NCI-H2171 (cell line): ENCODE data around the gene LACRT.
"Not testable (repeated sequence)": the region's sequence is repeated elsewhere in the genome, so short reads cannot be mapped to it uniquely, and the experiment has no call there.

ENCODE experiments used
- DNase-seq: peaks from one replicate; lab custom pipeline; 2025; lab: John Stamatoyannopoulos, UW

Gene LACRT

GRCh38 chr12:54639112-54639511 lies 4.4 kb upstream of the LACRT start:
- not testable (repeated sequence) for DNase-seq

- no peak for DNase-seq
Observed at GRCh38 chr12:54631988-54632728, 2.5 kb downstream of the LACRT start.

GRCh38 chr12:54631551-54631950 lies 3.1 kb downstream of the LACRT start:
- no peak for DNase-seq

GRCh38 chr12:54629925-54630324 lies 4.8 kb downstream of the LACRT start:
- no peak for DNase-seq

- no peak for DNase-seq
Observed at GRCh38 chr12:54628186-54628846, 6.4 kb downstream of the LACRT start.

GRCh38 chr12:54627304-54627703 lies 7.4 kb downstream of the LACRT start:
- DNase-seq = no peak

- no peak for DNase-seq
Observed at GRCh38 chr12:54625598-54625997, 9.1 kb downstream of the LACRT start.

GRCh38 chr12:54624315-54625279 lies 10.1 kb downstream of the LACRT start:
- DNase-seq = no peak

- DNase-seq = no peak
Observed at GRCh38 chr12:54622463-54623183, 12.1 kb downstream of the LACRT start.

GRCh38 chr12:54616933-54617680 lies 17.6 kb downstream of the LACRT start:
- DNase-seq = no peak

GRCh38 chr12:54612225-54612750 lies 22.4 kb downstream of the LACRT start:
- DNase-seq = no peak

GRCh38 chr12:54611715-54612149 lies 23.0 kb downstream of the LACRT start:
- DNase-seq = no peak

- no peak for DNase-seq
Observed at GRCh38 chr12:54608769-54609168, 25.9 kb downstream of the LACRT start.

GRCh38 chr12:54608156-54608555 lies 26.5 kb downstream of the LACRT start:
- no peak for DNase-seq

- DNase-seq = no peak
Observed at GRCh38 chr12:54606556-54606955, 28.1 kb downstream of the LACRT start.

GRCh38 chr12:54605138-54605970 lies 29.3 kb downstream of the LACRT start:
- no peak for DNase-seq

- no peak for DNase-seq
Observed at GRCh38 chr12:54604436-54604835, 30.3 kb downstream of the LACRT start.

- no peak for DNase-seq
Observed at GRCh38 chr12:54603872-54604271, 30.8 kb downstream of the LACRT start.

GRCh38 chr12:54603173-54603814 lies 31.4 kb downstream of the LACRT start:
- peak; percentile 14 for DNase-seq
